ENCODE results near the gene GPAT3. TPM values are rescaled to one million over a fixed set of nuclear protein-coding genes. Genes with fewer than 3 reads are reported as not detected.

Gene GPAT3
- total RNA-seq, 8 experiments from 2014 or later: 0.21 to 4.3 (median 2.1) TPM

DNA sequence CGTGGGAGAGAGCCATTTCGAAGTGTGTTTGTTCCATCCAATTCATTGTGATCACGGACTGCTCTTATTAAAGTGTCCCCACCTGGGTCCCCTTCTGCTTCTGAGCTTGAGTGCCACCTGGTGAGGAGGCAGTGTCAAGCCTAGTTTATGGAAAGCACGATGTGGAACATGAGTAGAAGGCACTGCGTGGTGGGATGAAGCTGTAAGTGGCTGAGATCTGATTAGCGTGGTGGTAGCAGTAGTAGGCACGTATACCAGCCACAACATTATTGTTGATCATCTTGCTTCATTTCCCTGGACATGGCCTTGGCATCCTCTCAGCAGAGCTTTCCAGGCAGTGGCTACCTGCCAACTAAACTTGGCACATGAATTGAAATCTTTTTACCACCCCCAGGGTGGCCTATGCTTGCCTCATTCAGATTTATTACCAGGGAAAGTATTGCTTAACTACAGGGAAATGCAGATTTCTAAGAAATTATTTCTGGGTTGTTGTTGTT is 46.4 kb downstream of the GPAT3 start:
- Histone ChIP-seq H3K4me1 (replicated peaks in 1 of 2) (no peaks in the 10 kb centered on the region), H3K4me3 (no peak overlapping the region), H3K27ac (no peak overlapping the region)
- peak in 1 of 8 experiments; percentile 79 for ATAC-seq (replicated peaks in 6 of 8)
- 29 to 100% (median 78%) methylated on average over 1 to 6 of the region's 7 CpGs for WGBS, 10 experiments
- in situ Hi-C loops (cut with MboI; ENCODE audit: low pct_unique_long_range_greater_than_20kb in 2 of 9, low sequenced_read_pairs in 9 of 9, unreplicated experiment in 9 of 9): loop anchor here in 1 of 9 experiments (10.0 kb wide), 1 partner anchor 52 kb away; no protein-coding TSS in a partner anchor

DNA sequence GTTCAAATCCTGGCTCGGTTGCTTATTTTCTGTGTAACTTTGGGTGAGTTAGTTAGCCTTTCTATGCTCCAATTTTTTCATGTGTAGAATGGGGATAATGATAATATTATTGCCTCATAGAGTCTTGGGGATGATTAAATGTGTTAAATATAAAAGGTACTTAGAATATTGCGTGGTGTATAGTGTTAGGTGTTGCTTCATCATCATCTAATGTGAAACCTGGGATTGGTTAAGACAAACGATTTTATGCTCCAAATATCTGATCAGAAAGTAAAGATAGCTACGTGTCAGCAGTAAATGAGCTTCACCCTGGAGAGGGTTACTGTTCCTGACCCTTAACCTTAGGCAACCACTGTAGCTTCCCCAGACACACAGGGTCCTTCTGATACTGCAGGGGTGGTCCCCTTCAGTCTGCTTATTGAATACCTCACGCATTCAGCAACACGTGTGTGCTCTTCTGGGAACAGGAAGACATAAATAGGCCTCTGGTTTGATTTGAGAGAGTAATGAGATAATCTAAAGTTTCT is 50.1 kb downstream of the GPAT3 start:
- 57 to 93% (median 75%) methylated on average over 1 to 6 of the region's 6 CpGs for WGBS, 10 experiments
- H3K27ac ChIP-seq: no peak overlapping the region
- in situ Hi-C loops (cut with MboI; ENCODE audit: low pct_unique_long_range_greater_than_20kb in 2 of 9, low sequenced_read_pairs in 9 of 9, unreplicated experiment in 9 of 9): loop anchor here in 1 of 9 experiments (10.0 kb wide), 1 partner anchor 49 kb away; no protein-coding TSS in a partner anchor
- H3K4me1 ChIP-seq (replicated peaks in 1 of 2): no peaks in the 10 kb centered on the region
- ATAC-seq (replicated peaks in 6 of 8): no peak
- H3K4me3 ChIP-seq: no peak overlapping the region

DNA sequence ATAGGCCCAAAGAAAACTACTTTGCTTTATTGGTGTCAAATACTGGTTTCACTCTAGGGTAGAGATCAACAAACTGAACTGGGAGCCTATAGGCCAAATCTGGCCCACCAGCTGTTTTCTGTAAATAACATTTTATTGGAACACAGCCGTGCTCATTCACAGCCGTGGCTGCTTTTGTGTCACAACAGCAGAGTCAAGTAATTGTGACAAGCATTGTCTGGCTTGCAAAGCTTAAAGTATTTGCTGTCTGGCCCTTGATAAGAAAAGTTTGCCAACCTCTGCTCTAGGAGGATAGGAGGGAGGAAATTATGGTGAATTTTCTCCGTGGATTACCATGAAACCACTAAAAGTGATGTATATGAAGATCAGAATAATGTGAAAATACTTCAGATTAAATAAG is 53.4 kb downstream of the GPAT3 start:
- in situ Hi-C loops (cut with MboI; ENCODE audit: low pct_unique_long_range_greater_than_20kb in 2 of 9, low sequenced_read_pairs in 9 of 9, unreplicated experiment in 9 of 9): loop anchor here in 1 of 9 experiments (10.0 kb wide), 1 partner anchor 46 kb away; no protein-coding TSS in a partner anchor
- H3K4me1 ChIP-seq (replicated peaks in 1 of 2): no peaks in the 10 kb centered on the region
- peak in 1 of 8 experiments; percentile 18 for ATAC-seq (replicated peaks in 6 of 8)
- 18 to 100% (median 45%) methylated on average over 1 to 3 of the region's 3 CpGs; no CpG with 5 or more reads in 3 of the 10 experiments for WGBS, 10 experiments
- H3K27ac ChIP-seq: no peak overlapping the region
- H3K4me3 ChIP-seq: no peak overlapping the region

DNA sequence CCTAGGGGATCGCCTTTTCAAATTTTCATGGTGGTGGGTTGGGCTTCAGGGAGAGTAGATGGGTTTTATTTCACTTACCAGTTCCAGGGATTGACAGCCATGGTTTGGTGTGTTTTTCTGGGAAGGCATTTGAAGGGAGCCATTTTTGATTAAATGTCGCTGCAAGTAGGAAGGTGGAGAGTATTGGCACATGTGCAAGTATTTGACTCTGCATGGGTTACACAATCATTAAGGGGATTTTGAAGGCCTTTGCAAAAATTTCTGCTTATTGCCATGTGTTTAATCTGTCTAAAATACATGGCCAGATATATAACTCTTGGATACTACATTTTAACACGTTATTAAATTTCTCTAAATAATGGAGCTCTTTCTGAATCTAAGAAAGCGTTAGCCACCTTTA is 55.1 kb downstream of the GPAT3 start:
- no peak for ATAC-seq (replicated peaks in 6 of 8)
- H3K27ac ChIP-seq: no peak overlapping the region

DNA sequence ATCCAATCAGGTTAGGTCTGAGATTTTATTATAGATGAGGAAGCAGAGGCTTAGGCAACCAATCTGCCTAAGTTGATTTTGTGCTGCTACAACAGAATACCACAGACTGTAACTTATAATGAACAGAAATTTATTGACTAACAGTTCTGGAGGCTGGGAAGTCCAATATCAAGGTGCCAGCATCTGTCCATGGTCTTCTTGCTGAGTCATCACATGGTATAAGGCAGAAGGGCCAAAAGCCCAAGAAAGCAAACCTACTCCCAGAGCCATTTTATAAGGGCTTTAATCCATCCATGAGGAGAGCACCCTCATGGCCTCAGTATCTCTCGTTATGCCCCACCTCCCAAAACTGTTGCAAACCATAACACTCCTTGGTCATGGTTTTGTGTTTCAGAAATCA is 55.8 kb downstream of the GPAT3 start:
- in situ Hi-C loops (cut with MboI; ENCODE audit: low pct_unique_long_range_greater_than_20kb in 2 of 9, low sequenced_read_pairs in 9 of 9, unreplicated experiment in 9 of 9): no loop called here
- H3K27ac ChIP-seq: no peak overlapping the region
- no peak overlapping the region for H3K4me3 ChIP-seq
- ATAC-seq (replicated peaks in 6 of 8): no peak
- H3K4me1 ChIP-seq (replicated peaks in 1 of 2): no peaks in the 10 kb centered on the region
- WGBS, 10 experiments: 71 to 100% (median 86%) methylated on average over 1 of the region's 1 CpG; no CpG with 5 or more reads in 5 of the 10 experiments

More for the DNA sequence above, 55.1 kb downstream of the GPAT3 start:
- in situ Hi-C loops (cut with MboI; ENCODE audit: low pct_unique_long_range_greater_than_20kb in 2 of 9, low sequenced_read_pairs in 9 of 9, unreplicated experiment in 9 of 9): no loop called here
- Histone ChIP-seq H3K4me1 (replicated peaks in 1 of 2) (no peaks in the 10 kb centered on the region), H3K4me3 (no peak overlapping the region)
- 66 to 100% (median 97%) methylated on average over 1 to 4 of the region's 4 CpGs; no CpG with 5 or more reads in 1 of the 10 experiments for WGBS, 10 experiments

DNA sequence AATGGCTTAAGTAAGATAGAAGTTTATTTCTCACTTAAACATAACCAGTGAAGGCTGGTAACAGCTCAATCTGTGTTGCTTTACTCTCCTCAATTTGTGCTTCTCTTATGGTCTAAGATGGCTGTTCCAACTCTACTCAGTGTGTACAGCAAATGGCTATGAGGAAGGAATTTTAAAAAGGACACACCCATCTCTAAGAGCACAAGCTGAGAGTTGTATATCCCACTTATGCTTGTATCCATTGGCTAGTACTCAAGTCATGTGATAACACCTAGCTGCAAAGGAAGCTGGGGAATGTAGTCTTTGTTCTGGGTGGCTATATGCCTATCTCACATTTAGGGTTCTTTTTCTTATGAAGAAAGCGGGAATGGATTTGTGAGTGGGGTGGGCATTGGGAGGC is 63.3 kb downstream of the GPAT3 start:
- no peaks in the 10 kb centered on the region for H3K4me1 ChIP-seq (replicated peaks in 1 of 2)
- peak in 6 of 8 experiments; percentile 36 to 99 (median 66) for ATAC-seq (replicated peaks in 6 of 8)
- H3K27ac ChIP-seq: no peak overlapping the region
- in situ Hi-C loops (cut with MboI; ENCODE audit: low pct_unique_long_range_greater_than_20kb in 2 of 9, low sequenced_read_pairs in 9 of 9, unreplicated experiment in 9 of 9): no loop called here
- H3K4me3 ChIP-seq: no peak overlapping the region
- 86% methylated on average over 1 of the region's 1 CpG; no CpG with 5 or more reads in 9 of the 10 experiments for WGBS, 10 experiments

DNA sequence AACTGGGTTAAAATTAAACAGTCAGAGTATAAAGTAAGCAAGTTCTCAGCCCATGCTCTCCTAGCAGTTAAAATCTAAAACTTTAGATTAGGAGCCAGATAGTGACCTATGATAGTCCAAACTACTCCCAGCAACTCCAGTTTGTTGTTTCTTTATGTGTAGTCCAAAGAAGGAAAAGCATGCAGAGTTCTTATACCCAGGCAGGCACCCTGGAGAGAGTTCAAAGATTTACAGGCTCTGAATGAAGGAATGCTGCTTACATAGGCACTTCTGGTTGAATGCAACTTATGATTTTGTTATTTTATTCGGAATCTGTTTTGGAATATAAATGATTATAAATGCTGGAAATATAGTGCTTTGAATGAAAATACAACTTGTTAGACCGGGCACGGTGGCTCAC is 67.2 kb downstream of the GPAT3 start:
- no peak for ATAC-seq (replicated peaks in 6 of 8)

DNA sequence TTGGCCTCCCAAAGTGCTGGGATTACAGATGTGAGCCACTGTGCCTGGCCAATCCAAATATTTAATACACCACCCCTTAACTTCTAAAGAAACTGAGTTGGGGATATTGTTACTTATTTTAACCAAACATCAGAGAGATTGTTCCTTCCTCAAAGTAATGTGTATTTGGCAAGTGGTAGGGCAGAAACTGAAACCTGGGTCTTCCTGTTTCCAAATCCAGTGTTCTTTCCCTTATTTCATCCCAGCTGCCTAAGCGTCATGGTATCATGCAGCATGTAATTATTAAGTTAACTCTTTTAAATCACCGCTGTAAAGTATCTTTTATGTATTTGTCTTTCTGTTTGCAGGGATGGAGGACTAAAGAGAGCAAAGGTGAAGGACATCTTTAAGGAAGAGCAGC is 68.4 kb downstream of the GPAT3 start:
- Histone ChIP-seq H3K4me1 (replicated peaks in 1 of 2) (peaks cover 0 to 3% of the 10 kb centered on the region in 2 donors), H3K27ac (no peak overlapping the region), H3K4me3 (no peak overlapping the region)
- in situ Hi-C loops (cut with MboI; ENCODE audit: low pct_unique_long_range_greater_than_20kb in 2 of 9, low sequenced_read_pairs in 9 of 9, unreplicated experiment in 9 of 9): no loop called here
- 69 to 100% (median 100%) methylated on average over 1 to 2 of the region's 2 CpGs; no CpG with 5 or more reads in 3 of the 10 experiments for WGBS, 10 experiments
- ATAC-seq (replicated peaks in 6 of 8): no peak

More for the DNA sequence above, 67.2 kb downstream of the GPAT3 start:
- in situ Hi-C loops (cut with MboI; ENCODE audit: low pct_unique_long_range_greater_than_20kb in 2 of 9, low sequenced_read_pairs in 9 of 9, unreplicated experiment in 9 of 9): no loop called here
- H3K27ac ChIP-seq: no peak overlapping the region
- peaks cover 0 to 3% of the 10 kb centered on the region in 2 donors for H3K4me1 ChIP-seq (replicated peaks in 1 of 2)
- 87 to 100% (median 93%) methylated on average over 1 to 3 of the region's 3 CpGs; no CpG with 5 or more reads in 5 of the 10 experiments for WGBS, 10 experiments
- H3K4me3 ChIP-seq: no peak overlapping the region

DNA sequence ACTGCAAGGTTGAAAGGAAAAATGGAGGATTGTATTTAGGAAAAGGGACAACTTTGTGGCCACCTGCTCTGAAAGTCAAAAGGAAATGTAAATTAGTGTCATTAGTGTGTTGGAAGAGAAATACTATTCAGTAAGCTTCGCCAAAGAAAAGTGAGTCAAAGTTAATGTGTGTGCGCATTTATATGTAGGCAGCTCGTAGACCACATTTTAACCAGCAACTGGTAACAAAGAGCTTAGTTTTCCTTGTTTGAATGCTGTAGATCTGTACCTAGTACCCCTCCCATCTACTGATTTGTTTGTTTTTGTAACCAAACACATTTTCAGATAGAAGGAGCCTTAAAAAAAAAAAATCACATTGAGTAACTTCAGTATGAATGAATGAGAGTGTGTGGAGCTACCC is 69.3 kb downstream of the GPAT3 start:
- H3K4me3 ChIP-seq: no peak overlapping the region
- peak in 5 of 8 experiments; percentile 27 to 77 (median 56) for ATAC-seq (replicated peaks in 6 of 8)
- 20 to 66% (median 45%) methylated on average over 1 to 3 of the region's 3 CpGs; no CpG with 5 or more reads in 1 of the 10 experiments for WGBS, 10 experiments
- H3K4me1 ChIP-seq (replicated peaks in 1 of 2): peaks cover 0 to 3% of the 10 kb centered on the region in 2 donors
- in situ Hi-C loops (cut with MboI; ENCODE audit: low pct_unique_long_range_greater_than_20kb in 2 of 9, low sequenced_read_pairs in 9 of 9, unreplicated experiment in 9 of 9): no loop called here
- H3K27ac ChIP-seq: no peak overlapping the region

DNA sequence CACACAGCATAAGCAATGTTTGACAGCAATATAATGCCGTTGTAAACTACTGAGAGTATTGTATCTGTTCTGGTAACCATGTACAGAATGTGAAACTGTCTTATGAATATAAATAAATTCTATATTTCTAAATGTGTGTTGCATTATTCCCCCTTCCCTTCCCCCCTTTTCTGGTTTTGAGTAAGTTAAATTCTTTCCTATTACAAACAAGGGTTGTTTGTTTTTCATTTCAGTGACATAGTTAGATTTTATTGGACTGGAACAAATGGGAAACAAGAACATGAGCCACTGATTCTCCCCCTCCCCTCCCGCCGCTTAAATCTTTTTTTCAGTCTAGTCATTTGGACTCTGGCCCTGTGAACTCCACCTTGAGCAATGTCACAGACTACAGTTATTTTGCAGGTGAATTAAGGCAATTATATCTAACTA is 69.8 kb downstream of the GPAT3 start:
- no peak overlapping the region for H3K4me3 ChIP-seq
- peaks cover 0 to 3% of the 10 kb centered on the region in 2 donors for H3K4me1 ChIP-seq (replicated peaks in 1 of 2)
- H3K27ac ChIP-seq: no peak overlapping the region
- in situ Hi-C loops (cut with MboI; ENCODE audit: low pct_unique_long_range_greater_than_20kb in 2 of 9, low sequenced_read_pairs in 9 of 9, unreplicated experiment in 9 of 9): no loop called here
- WGBS, 10 experiments: 0 to 100% (median 87%) methylated on average over 1 to 3 of the region's 3 CpGs; no CpG with 5 or more reads in 1 of the 10 experiments
- ATAC-seq (replicated peaks in 6 of 8): no peak

DNA sequence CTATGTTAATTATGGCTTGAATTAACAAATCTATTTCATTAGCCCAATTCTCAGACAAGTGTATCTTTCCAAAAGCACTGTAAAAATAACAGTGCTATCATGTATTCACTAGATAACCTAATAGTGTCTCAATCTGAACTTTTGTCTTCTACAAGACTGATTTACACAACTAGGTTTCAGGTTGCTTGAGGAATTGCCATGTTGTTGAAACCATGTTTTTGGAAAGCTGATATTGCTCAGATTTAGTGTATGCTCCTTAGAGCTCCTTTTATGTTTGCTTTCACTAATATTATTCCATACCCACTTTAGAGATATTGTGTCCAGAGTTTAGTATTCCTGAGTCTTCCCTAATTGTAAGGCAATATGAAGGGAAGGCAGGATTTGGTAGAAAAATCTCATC is 70.6 kb downstream of the GPAT3 start:
- peaks cover 0 to 3% of the 10 kb centered on the region in 2 donors for H3K4me1 ChIP-seq (replicated peaks in 1 of 2)

DNA sequence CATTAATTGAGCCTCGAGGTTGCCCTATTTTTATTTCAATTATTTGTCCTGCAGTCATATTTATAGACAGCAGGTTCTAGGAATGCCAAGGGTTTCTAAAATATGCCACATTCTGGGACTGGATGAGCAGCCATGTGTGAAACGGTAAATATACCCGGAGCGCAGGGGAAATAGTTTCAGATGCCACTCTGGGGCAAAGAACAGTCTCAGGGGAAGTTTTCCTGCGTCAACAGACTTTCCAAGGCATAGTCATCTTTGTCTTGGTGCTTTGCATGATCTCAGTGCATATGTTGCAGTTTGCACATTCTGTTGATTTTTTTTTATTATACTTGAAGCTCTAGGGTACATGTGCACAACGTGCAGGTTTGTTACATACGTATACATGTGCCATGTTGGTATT is 71.0 kb downstream of the GPAT3 start:
- 14 to 67% (median 49%) methylated on average over 1 to 7 of the region's 7 CpGs for WGBS, 10 experiments
- no peak overlapping the region for H3K27ac ChIP-seq
- H3K4me1 ChIP-seq (replicated peaks in 1 of 2): peaks cover 0 to 3% of the 10 kb centered on the region in 2 donors
- no peak overlapping the region for H3K4me3 ChIP-seq
- no peak for ATAC-seq (replicated peaks in 6 of 8)
- in situ Hi-C loops (cut with MboI; ENCODE audit: low pct_unique_long_range_greater_than_20kb in 2 of 9, low sequenced_read_pairs in 9 of 9, unreplicated experiment in 9 of 9): no loop called here

More for the DNA sequence above, 70.6 kb downstream of the GPAT3 start:
- Histone ChIP-seq H3K27ac (no peak overlapping the region), H3K4me3 (no peak overlapping the region)
- in situ Hi-C loops (cut with MboI; ENCODE audit: low pct_unique_long_range_greater_than_20kb in 2 of 9, low sequenced_read_pairs in 9 of 9, unreplicated experiment in 9 of 9): no loop called here
- ATAC-seq (replicated peaks in 6 of 8): no peak

DNA sequence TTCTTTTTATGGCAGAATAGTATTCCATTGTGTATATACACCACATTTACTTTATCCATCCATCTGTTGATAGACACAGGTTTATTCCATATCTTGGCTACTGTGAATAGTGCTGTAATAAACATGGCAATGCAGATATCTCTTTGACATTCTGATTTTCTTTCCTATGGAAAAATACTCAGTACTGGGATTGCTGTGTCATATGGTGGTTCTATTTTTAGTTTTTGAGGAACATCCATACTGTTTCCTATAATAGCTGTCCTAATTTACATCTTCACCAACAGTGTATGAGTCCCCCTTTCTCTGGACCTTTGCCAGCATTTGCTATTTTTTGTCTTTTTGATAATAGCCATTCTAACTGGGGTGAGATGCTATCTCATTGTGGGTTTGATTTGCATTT is 73.5 kb downstream of the GPAT3 start:
- in situ Hi-C loops (cut with MboI; ENCODE audit: low pct_unique_long_range_greater_than_20kb in 2 of 9, low sequenced_read_pairs in 9 of 9, unreplicated experiment in 9 of 9): no loop called here
- H3K4me3 ChIP-seq: no peak overlapping the region
- H3K27ac ChIP-seq: no peak overlapping the region
- peaks cover 0 to 3% of the 10 kb centered on the region in 2 donors for H3K4me1 ChIP-seq (replicated peaks in 1 of 2)
- ATAC-seq (replicated peaks in 6 of 8): peak in 2 of 8 experiments; percentile 40 to 42

DNA sequence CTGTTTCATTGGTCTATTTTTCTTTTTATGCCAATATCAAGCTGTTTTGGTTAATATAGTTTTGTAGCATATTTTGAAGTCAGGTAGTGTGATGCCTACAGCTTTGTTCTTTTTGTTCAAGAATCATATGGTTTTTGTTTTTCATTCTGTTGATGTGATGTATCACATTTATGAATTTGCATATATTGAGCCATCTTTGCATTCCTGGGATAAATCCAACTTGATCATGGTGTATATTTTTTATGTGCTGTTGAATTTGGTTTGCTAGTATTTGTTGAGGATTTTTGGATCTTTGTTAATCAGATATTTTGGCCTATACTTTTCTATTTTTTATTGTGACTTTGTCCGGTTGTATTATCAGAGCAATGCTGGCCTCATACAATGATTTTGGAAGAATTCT is 74.8 kb downstream of the GPAT3 start:
- 80 to 100% (median 100%) methylated on average over 1 of the region's 1 CpG; no CpG with 5 or more reads in 2 of the 10 experiments for WGBS, 10 experiments
- in situ Hi-C loops (cut with MboI; ENCODE audit: low pct_unique_long_range_greater_than_20kb in 2 of 9, low sequenced_read_pairs in 9 of 9, unreplicated experiment in 9 of 9): no loop called here
- Histone ChIP-seq H3K4me1 (replicated peaks in 1 of 2) (no peaks in the 10 kb centered on the region), H3K4me3 (no peak overlapping the region), H3K27ac (no peak overlapping the region)
- ATAC-seq (replicated peaks in 6 of 8): no peak
